Fibroblast of skin of back (primary cell): Measurements from ENCODE around the gene ZFP36L2.
"Not testable (repeated sequence)": the region's sequence is repeated elsewhere in the genome, so short reads cannot be mapped to it uniquely, and the experiment has no call there.

ENCODE experiments used
- DNase-seq: peaks from one replicate; pipeline ENCODE4 v3.0.0-alpha.2; 2013

The ZFP36L2 gene

DNA sequence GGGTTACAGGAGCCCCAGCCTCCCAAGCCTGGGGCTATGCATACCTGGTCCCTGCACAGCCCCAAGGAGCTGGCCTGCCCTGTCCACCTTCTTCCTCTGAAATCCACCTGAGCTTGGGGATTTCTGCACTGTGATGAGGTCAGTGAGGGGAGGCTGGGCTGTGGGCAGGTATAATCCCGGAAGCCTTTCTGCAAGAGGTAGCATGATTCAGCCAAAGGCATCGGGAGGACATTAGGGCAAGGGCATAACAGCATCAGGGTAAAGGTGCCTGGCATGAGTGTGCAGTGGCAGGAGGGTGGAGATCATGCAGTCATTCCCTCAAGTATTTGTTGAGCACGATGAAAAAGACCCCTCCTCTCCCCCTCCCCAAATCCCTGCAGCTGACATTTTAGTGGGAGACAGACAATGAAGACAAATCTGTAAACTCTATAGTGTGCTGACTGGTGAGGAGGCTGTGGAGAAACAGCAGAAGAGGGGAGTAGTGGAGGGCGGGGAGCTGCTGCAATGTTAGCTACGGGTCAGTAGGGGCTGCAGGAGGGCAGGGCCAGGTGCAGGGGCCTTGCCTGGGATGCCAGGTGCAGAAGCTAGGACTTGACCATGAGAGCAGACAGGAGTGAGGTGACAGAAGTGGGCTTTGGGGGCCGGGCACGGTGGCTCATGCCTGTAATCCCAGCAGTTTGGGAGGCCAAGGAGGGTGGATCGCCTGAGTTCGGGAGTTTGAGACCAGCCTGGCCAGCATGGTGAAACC, 18.7 kb downstream of the ZFP36L2 start:
- no peak for DNase-seq

DNA sequence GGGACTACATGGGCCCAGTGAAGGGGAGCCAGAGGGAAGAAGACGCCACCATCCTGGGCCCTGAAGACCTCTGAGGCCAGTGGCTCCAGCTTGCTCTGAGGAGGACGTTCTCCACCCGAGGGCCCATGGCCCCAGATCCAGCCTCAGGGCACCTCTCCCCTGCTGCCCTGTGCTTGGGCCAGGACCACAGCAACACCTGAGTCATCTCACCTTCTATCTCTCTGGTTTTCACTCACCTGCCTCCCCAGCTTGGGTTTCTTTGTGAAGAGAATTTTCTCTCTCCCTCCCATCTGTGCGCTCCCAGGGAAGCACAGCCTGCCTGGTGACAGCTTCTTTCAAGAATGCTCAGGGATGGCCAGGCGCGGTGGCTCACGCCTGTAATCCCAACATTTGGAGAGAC, 19.8 kb downstream of the ZFP36L2 start:
- DNase-seq, result no peak

DNA sequence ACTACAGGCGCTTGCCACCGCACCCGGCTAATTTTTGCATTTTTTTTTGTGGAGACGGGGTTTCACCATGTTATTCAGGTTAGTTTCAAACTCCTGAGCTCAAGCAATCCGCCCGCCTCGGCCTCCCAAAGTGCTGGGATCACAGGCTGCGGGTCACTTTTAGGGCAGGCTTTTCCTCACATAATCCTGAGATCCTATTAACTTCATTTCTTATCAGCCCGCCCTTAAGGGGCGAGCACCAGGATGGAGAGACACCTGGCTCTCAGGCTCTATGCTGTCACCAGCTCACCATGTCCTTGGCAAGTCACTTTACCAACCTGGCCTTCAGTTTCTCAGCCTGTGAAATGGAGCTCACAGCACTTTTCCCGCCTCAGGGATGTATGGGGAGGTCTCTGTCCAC, 23.0 kb downstream of the ZFP36L2 start:
- DNase-seq, result no peak

DNA sequence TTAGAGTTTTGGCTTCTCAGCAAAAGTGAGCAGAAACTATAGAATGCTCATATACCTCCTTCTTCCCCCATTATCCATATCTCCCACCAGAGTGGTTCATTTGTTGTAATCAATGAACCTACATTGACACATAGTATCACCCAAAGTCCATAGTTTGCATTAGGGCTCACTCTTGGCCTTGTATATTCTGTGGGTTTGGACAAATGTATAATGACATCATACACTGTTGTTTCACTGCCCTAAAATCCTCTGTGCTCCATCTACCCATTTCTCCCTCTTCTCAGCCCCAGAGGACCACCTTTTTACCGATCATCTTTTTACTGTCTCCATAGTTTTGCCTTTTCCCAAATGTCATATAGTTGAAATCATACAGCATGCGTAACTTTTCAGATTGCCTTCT, 24.1 kb downstream of the ZFP36L2 start:
- no peak for DNase-seq

DNA sequence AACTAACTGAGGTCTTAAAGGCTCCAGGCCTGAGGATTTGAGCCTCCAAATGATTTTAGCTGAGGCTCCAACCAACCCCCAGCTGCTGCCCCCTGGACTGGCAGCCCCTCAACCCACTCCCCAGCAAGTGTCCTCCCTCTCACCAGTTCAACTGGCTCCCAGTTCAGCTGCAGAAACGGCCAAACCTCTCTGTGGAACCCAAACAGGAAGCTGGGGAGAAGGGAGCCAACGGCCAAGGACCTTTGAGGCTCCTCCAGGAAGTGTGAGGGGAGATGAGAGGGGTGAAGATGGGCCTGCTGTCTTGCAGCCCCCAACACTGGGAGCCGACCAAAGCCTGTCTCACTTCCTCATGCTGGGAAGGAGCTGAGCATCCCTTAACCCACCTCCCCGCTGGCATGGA, 24.9 kb downstream of the ZFP36L2 start:
- DNase-seq, result no peak

DNA sequence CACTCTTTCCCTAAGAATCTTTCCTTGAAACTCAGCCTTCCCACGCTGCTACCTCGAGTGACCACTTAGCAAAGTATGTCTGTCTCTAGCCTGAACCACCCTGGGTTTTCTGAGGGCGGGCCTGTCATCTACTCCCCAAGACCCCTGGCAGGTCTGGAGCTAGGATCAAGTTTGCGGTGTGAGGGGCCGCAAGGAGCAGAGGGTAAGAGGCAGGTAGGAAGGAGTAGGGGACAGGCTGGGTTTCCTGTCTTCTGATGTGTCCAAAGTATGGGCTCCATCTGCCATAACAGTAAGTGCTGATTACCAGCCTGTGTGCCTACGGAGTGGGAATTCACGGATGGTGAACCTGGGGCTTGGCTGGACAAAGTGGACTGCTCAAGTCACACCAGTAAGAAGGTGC, 25.4 kb downstream of the ZFP36L2 start:
- no peak for DNase-seq

DNA sequence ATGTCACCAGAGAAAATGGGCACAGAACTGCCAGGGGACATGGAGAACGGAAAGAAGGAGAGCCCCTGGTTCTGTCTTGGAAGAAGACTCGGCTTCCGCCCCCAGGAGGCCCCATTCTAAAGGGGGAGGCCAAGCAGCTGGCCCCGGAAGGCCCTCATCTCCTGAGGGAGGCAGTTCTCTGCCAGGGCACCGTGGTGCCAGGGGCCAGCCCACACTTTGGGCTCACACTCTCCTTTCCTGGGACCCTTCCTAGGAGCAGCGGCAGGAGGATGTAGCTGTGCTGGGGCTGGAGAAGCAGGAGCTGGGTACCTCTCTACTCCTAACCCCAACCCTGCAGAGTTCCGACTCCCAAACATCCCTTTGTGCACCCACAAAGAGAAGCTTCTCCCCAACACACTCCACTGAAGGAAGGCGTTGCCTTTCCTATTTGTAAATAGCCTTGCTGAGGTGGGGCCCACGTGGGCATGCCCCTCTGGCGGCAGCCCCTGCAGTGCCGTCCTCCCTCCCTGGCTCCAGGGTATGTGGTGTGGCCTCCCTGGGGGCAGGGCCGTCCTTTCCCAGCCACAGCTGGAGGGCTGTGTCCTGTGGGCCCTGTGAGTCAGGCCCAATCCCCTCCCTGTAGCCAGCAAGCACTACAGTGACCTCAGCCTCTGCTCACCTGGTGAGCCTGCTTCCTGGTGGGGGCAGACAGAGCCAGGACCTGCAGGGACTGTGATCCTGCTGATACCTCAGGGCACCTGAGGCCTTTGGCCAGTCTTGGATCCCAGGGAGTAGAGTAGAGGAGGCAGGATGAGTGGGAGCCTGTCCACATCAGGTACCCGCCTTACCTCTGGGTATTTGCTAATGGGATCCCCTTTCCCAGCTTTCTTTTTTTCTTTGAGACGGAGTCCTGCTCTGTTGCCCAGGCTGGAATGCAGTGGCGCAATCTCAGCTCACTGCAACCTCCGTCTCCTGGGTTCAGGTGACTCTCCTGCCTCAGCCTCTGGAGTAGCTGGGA, 26.6 kb downstream of the ZFP36L2 start:
- no peak for DNase-seq

DNA sequence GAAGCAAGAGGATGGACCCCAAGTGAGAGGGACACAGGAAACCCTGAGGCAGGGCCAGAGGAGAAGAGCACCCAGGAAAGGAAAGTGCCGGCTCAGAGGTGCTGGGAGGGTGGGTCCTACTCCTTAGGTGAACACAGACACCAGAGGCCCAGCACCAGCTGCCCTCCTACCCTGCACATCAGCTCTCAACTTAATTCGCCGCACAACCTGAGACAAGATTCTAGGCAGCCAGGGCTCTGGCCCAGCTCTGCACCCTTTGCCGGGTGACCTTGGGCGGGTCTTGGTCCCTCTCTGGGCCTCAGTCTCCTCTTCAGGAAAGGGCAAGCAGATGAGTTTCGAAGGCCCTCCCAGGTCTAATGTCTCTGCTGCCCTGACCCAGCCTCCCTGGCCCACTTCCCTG, 28.1 kb downstream of the ZFP36L2 start:
- no peak for DNase-seq

DNA sequence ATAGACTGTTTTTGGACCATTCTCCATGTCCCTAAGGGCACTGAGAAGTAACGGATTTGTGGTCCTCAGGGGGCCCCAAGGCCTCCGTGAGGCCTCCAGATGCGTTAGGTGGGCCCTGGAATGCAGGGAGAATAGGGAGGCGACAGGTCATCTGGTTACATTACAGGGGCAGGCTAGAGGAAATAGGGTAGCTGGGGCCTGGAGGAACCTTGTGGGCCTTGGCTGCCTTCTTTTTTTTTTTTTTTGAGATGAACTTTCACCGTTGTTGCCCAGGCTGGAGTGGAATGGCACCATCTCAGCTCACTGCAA, 28.9 kb downstream of the ZFP36L2 start:
- no peak for DNase-seq

DNA sequence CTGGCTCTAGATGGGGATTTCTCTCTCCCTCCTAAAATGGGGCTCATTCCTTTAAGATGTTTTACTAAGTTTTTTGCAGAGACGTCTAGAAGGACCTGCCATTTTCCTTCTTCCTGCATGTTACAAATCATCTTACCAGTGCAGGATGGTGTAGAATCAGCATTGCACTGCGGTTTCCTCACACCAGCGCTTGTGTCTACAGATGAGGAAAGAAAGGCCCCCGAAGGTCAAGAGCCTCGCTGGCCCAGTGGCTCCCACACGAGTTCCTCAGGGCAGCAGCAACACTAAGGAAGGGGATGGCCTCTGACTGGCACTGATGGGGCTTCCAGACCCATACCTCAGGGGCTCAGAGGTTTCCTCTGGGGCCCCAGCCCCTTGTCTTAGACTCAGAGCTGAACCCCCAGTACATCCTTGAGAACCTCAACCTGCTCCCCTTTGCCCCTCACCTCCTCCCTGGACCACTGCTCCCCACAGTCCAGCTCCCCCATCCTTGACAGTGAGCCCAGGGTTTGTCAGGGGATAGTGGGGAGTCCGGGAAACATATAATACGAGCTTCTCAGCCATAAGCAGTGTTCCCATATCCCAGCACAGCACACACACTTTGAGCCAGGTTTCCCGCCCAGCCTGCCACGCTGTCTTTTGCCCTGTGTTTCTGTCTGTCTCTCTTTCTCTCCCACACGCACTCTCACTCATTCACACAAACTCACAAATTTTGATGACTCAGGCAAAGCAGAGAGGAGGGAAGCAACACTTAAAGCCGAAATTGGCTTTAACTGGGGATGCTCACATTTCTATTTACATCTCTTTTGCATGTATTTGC, 29.4 kb downstream of the ZFP36L2 start:
- DNase-seq, result no peak

DNA sequence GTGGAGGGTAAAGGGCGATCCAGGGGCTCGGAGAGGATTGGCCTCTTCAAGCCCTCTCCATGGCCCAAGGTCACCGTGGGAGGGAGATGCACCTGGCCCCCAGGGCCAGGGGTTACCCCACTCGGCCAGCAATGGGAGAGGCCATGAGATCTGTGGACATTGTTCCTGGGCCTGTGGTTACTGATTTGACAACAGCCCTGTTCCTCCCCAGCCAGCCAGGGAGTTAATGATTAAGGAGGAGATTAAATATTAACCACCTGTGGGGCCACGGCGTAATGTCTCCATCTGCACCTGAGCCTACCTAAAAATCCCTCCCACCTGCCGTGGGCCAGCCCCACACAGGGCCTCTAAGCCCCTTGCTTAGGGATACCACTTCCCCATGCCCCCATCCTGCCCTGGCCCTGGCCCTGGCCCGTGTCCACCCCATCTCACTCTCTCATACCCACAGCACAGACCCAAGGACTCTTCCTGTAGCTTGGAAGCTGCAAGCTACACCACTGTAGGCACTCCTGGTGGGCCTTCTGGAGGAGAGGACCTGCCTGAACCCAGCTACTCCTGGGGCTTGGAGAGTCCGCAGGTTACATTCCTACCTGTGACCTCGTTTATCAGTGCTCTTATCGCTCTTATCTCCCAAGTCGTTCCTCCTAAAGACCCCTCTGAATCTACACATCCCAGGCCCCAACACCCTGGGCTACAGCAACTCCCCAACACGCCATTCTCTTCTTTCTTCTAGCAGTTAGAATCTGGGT, 32.1 kb downstream of the ZFP36L2 start:
- no peak for DNase-seq

DNA sequence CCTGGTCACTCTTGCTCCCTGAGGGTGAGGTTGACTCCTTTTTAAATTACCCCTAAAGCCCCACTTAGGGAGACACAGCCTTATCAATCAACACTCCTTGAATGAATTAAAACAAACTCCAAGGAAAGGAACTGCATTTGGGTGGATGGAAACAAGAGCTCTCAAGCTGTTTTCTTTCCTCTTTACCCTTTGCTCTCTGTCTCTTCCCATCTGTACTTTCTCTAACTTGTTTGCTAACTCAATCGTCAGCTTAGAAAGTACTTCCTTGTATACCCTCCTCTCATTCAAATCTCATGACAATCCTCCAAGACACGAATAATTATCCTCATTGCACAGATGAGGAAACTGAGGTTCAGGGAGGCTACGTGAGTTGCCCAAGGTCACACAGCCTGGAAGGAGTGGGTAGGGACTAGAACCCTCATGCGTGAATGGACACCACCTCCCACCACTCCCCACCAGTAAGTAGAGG, 32.7 kb downstream of the ZFP36L2 start:
- no peak for DNase-seq

DNA sequence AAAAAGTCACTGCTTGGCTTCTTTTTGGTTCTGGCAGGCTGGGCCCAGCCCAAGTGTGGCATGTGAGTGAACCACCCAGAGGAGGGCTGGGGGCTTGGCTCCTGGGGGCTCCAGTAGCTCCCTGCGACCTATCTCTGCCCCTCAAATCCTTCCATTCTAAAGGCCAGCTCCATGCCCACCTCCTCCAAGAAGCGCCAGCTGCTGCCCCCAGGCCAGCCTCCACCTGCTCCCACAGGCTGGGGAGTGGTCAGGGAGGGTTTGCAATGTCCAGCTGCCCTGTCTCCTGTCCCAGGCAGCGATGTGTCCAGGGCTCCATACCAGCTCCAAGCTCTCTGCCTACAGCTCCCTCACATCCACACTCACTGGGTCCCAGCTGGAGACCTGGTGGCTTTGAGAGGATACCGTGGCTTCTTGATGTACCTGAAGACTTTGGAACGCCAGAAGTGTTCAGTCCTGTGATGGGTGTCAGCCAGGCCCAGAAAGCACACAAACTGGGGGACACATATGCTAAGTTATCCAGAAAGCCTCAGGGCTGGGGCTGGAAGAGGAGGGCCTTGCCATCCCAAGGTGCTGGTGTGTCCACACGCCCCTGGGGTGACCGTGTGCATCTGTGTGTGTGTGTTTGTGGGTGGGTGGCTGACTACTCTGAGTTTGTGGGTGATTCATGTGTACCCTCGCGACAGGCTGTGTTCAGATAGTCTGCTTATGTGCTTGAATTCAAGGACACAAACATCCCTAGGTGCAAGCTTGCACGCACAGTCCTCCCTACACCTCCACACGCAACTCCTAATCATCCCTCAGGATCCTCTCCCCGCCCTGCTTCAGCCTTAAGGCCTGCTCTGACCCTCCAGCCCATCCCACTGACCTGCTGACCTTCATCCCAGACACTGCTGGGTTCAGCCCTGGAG, 33.4 kb downstream of the ZFP36L2 start:
- no peak for DNase-seq

DNA sequence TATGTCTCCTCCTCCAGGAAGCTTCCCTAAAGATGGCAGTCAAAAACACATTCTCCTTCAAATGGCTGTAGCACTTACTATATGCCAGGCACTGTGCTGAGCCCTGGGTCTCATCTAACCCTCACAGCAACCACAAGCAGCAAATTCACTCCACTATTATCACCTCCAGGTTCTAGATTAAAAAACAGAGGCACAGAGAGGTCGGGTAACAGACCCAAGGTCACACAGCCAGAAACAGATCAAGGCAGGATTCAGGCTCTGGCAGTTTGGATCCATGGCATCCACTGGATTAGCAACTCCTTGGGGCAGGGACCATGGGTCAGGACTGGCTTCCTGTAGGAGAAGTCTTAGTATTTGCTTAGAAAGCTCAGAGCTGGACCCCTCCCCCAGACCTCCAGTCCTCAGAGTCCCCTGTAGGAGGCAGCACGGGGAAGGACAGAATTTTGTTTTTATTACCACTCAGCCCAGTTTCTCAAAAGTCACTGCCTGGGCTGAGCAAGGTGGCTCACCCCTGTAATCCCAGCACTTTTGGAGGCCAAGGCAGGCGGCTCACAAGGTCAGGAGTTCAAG, 34.4 kb downstream of the ZFP36L2 start:
- no peak for DNase-seq

DNA sequence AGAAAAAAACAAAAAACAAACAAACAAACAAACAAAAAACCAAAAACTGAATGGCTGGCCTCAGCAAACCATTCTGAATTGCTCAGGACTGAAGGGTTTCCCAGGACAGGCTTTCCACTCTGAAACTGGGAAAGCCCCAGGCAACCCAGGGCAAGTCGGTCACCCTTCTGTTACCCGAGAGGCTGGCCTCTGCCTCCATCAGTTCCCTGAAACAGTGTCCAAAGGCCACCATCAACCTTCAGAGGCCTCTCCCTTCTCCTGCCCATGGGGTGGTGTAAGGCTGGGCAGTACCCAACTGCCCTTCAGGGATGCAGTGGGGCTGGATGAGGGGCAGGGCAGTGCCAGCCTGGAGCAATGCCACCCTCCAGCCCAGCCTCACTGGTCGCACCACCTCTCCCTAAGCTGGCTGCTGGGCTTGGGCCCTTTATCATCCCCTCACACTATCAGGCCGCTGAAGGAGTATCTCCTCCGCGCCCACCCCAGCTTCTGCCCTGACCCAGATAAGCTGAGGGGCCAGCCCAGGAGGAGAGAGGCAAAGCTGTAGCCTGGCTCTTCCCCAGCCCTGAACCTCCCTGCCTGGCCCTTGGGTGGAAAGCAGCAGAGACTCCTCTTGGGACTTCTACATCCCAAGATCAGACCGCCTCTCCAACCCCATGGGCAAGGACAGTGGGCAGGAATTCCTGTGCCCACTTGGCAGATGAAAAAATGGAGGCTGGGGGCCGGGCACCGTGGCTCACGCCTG, 35.9 kb downstream of the ZFP36L2 start:
- DNase-seq, result no peak

DNA sequence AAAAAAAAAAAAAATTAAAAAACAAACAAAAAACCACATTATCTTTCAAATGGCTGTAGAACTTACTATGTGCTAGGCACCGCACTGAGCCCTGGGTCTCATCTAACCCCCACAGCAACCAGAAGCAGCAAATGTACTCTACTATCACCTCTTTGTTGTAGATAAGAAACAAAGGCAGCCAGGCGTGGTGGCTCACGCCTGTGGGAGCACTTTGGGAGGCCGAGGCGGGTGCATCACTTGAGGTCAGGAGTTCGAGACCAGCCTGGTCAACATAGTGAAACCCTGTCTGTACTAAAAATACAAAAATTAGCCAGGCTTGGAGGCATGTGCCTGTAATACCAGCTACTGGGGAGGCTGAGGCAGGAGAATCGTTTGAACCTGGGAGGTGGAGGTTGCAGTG, 36.5 kb downstream of the ZFP36L2 start:
- DNase-seq, result not testable (repeated sequence)

DNA sequence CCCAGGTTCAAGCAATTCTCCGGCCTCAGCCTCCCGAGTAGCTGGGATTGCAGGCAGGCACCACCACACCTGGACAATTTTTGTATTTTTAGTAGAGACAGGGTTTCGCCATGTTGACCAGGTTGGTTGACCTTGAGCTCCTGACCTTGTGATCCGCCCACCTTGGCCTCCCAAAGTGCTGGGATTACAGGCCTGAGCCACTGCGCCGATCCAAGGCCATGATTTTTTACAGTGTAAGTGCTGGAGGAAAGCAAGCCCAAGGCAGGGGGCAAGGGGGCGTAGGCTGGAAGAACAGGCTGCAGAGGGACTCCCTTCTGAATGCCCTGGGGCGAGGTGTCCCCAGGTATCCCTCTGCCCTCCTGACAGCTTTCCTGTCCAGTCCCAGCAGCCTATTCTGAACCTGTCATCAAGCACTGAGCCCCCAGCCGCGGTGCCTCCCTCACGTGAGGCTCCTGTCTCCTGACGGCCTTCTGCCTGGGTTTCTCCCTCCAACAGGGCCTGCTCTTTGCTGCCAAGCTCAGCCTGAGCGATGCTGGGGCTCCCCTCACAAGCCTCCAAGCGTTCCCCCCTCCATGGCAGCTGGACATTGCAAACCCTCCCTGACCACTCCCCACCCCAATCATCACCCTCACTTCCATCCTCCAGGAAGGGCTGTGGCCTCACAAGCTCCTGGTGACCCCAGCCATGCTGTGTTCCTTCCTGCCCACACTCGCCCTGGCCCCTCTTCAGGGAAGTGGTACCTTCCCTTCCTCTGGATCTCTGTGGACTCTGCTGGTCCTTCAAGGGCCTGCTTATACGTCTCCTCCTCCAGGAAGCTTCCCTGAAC, 37.6 kb downstream of the ZFP36L2 start:
- DNase-seq, result no peak

DNA sequence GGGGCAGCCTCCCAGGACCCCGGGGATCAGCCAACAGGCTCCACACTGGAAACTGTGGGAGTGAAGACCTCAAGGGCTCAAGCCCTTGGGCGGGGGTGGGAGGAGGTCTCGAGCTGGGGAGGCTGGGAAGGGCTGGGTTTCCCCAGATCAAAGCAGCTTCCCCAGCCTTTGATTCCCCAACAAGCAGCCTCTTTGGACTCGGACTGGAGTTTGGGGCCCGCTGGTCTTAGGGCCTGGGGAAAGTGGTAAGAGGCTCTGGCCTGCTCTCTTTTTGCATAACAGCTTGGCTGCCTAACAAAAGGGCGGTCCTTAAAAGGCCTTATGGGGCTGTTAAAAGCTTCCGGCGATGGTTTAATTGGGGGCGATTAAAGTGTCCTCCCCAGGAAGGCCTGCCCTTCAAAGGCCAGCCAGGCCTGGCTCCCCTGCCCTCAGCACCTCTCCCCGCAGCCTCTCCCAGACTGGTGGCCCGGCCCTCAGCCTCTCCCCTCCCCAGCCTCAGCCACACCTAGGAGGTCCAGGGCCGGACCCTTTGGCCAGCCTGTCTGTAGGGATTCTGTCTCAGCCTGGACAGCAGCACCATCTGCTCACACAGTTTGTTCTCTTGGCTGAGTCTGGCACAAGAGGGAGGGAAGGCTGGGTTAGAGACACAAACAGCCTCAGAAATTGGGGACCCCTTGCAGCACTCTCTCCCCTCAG, 39.6 kb downstream of the ZFP36L2 start:
- DNase-seq, result no peak

DNA sequence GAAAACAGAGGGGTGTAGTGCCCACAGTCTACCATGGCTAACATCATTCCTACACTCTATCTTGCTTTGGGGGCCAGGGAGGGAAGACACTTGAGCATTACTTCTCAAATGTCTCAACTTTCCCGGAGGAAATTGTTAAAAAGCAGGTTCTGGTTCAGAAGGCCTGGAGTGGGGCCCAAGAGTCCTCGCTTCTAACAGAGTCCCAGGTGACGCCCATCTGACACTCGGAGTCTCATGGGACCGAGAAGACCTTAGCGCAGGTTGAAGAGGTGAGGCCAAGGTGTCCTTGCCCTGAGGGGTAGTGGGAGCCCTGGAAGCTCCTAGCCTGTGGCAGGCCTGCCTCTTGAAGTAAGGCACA, 40.1 kb downstream of the ZFP36L2 start:
- DNase-seq, result no peak
